GM18511 (cell line): ENCODE data around the gene BEST3.
"Not testable (repeated sequence)": the region's sequence is repeated elsewhere in the genome, so short reads cannot be mapped to it uniquely, and the experiment has no call there.

ENCODE experiments used
- ATAC-seq: cut with Tn5 transposase; IDR thresholded peaks from one replicate; pipeline ENCODE4 v1.9.1; 2021; ENCODE audit warnings: mild to moderate bottlenecking, moderate library complexity; ENCODE audit not compliant: unreplicated experiment

The BEST3 gene

GRCh38 chr12:69608114-69608513, 91.0 kb downstream of the BEST3 start:
- ATAC-seq: no peak

GRCh38 chr12:69604275-69604674, 94.8 kb downstream of the BEST3 start:
- not testable (repeated sequence) for ATAC-seq
